Measurements from ENCODE around the gene BUD31. TPM values are rescaled to one million over a fixed set of nuclear protein-coding genes. Genes with fewer than 3 reads are reported as not detected.
A peak's percentile ranks its signal among the peaks of the same experiment; 100 is the strongest.

The BUD31 gene
- total and polyA plus RNA-seq, 2 of the 13 experiments (the other 11 are each of a cell fraction or from before 2014, with no cell fraction given), result 35.1 to 79.1 TPM

DNA sequence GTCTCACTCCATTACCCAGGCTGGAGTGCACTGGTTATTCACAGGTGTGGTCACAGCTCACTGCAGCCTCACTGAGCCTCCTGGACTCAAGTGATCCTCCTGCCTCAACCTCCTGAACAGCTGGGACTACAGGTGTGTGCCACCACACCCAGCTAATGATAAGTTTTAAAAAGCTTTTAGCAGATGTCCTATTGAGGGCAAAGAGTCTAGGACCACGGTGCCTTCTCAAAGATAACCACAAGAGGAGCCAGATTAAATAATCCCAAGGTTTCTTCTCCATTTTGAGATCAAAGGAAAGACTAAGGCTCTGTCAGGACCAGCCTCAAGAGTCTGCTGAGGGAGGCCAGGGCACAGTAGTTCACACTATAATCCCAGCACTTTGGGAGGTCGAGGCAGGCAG is 52.5 kb downstream of the BUD31 start (continued):
- TF ChIP-seq IKZF5 (CRISPR knock-in tag; IDR thresholded peaks at IDR 0.05) (no peak), ZFP36L1 (CRISPR knock-in tag; IDR thresholded peaks at IDR 0.05) (no peak), MBNL3 (CRISPR knock-in tag; conservative IDR thresholded peaks at IDR 0.05) (no peak), ZNF251 (CRISPR knock-in tag; IDR thresholded peaks at IDR 0.05) (no peak), TSC22D2 (CRISPR knock-in tag; IDR thresholded peaks at IDR 0.05; ENCODE audit: borderline replicate concordance) (no peak), AGO2 (optimal IDR thresholded peaks at IDR 0.05; ENCODE audit: low read depth, low read length) (no peak)

GRCh38 chr7:99465421-99465768 is 56.6 kb downstream of the BUD31 start:
- Histone ChIP-seq H2AFZ (ENCODE audit: low read length) (no peak overlapping the region), H3K27me3 (ENCODE audit: control insufficient read depth in 1 of 2, insufficient read depth in 2 of 2, low read length in 2 of 2) (no peaks in the 10 kb centered on the region; a peak in 1 of 5 replicates), H3K4me2 (ENCODE audit: low read depth, low read length) (peak overlapping the region; percentile 86), H3K4me1 (ENCODE audit: insufficient read depth, low read length) (peaks cover 56% of the 10 kb centered on the region), H3K9me3 (ENCODE audit: low read length) (no peaks in the 10 kb centered on the region), H3K9ac (ENCODE audit: insufficient read depth, low read depth, low read length) (peak overlapping the region; percentile 97), H3K36me3 (replicated peaks in 1 of 2; ENCODE audit: control insufficient read depth in 1 of 2, insufficient read depth in 2 of 2, low read length in 2 of 2) (peaks cover 4 to 16% of the 10 kb centered on the region in 2 experiments; a peak in 4 of 5 replicates), H3K4me3 (replicated peaks in 1 of 3; ENCODE audit: insufficient read depth in 1 of 3, low read depth in 2 of 3, low read length in 3 of 3) (peak overlapping the region; percentile 80 to 94 (median 82)), H4K20me1 (ENCODE audit: insufficient read depth, low read length) (peaks cover 17% of the 10 kb centered on the region), H3K27ac (ENCODE audit: extremely low read length, insufficient read depth, low read length) (peak overlapping the region; percentile 89), H3K79me2 (ENCODE audit: insufficient read depth, low read length) (peaks cover 54% of the 10 kb centered on the region)
- POLR2A ChIA-PET, result interaction anchor here (0.7 to 2.1 kb wide), 15 partner anchors 8 to 228 kb away, joined by 3 to 16 read pairs (median 5); partner anchors contain the start of genes ARPC1A, BUD31, CPSF4 and PDAP1
- CTCF ChIA-PET (ENCODE audit: low intra/inter-chr PET ratio, low total read pairs), result no interaction called here
- 0% methylated on average over 9 of the region's 9 CpGs for WGBS (ENCODE audit: low lambda C conversion rate)
- intact Hi-C loops (cut with micrococcal nuclease; ENCODE audit: unreplicated experiment) (loop anchor here (2.0 kb wide), 1 partner anchor 57 kb away; the partner anchor contains the start of genes BUD31 and PDAP1), in situ Hi-C loops (cut with HindIII; ENCODE audit: extremely low pct_ligation_motif_present, low pct_unique_long_range_greater_than_20kb) (no loop called here)
- FAIRE-seq, result peak; percentile 61
- peak; percentile 33 for ATAC-seq
- peak; percentile 38 for DNase-seq (ENCODE audit: low spot score)
- TSS peak; percentile 78 for BruUV-seq (replicated peaks)
- TF ChIP-seq, protein P1, sequence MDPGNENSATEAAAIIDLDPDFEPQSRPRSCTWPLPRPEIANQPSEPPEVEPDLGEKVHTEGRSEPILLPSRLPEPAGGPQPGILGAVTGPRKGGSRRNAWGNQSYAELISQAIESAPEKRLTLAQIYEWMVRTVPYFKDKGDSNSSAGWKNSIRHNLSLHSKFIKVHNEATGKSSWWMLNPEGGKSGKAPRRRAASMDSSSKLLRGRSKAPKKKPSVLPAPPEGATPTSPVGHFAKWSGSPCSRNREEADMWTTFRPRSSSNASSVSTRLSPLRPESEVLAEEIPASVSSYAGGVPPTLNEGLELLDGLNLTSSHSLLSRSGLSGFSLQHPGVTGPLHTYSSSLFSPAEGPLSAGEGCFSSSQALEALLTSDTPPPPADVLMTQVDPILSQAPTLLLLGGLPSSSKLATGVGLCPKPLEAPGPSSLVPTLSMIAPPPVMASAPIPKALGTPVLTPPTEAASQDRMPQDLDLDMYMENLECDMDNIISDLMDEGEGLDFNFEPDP (CRISPR knock-in tag; conservative IDR thresholded peaks at IDR 0.05), result 0 out of 2 replicates have a peak, but pooled peaks have one; percentile 57
- TF ChIP-seq KLF16 (CRISPR knock-in tag; IDR thresholded peaks at IDR 0.05) (no peak), ZMYM2 (CRISPR knock-in tag; IDR thresholded peaks at IDR 0.05) (no peak), MAF1 (CRISPR knock-in tag; IDR thresholded peaks at IDR 0.05; ENCODE audit: borderline replicate concordance) (no peak), MYPOP (CRISPR knock-in tag; IDR thresholded peaks at IDR 0.05) (0 out of 2 replicates have a peak, but pooled peaks have one; percentile 3), NR2F2 (IDR thresholded peaks at IDR 0.05; ENCODE audit: borderline replicate concordance, low read depth) (no peak), MED13 (CRISPR knock-in tag; IDR thresholded peaks at IDR 0.05) (no peak), ASH2L (IDR thresholded peaks at IDR 0.05; ENCODE audit: insufficient read length, low read depth, low read length) (no peak), CHCHD3 (CRISPR knock-in tag; IDR thresholded peaks at IDR 0.05) (no peak), TARDBP (CRISPR knock-in tag; IDR thresholded peaks at IDR 0.05) (no peak), HMGA1 (CRISPR knock-in tag; conservative IDR thresholded peaks at IDR 0.05) (no peak), SP5 (CRISPR knock-in tag; IDR thresholded peaks at IDR 0.05; ENCODE audit: borderline replicate concordance, low read depth) (no peak)

All from HepG2 (cell line).